ENCODE results near the gene DOCK2.

GRCh38 chr5:169751490-169751889 lies 114.4 kb downstream of the DOCK2 start:
- TF ChIP-seq CTCF (IDR thresholded peaks at IDR 0.05) (no peak), POLR2AphosphoS5 (IDR thresholded peaks at IDR 0.05) (no peak)
